ENCODE results near the gene MAN2B2. TPM values are rescaled to one million over a fixed set of nuclear protein-coding genes. Genes with fewer than 3 reads are reported as not detected.

MAN2B2 gene
- total and polyA plus RNA-seq, 7 donors, result 3.0 to 24.3 (median 18.7) TPM

DNA sequence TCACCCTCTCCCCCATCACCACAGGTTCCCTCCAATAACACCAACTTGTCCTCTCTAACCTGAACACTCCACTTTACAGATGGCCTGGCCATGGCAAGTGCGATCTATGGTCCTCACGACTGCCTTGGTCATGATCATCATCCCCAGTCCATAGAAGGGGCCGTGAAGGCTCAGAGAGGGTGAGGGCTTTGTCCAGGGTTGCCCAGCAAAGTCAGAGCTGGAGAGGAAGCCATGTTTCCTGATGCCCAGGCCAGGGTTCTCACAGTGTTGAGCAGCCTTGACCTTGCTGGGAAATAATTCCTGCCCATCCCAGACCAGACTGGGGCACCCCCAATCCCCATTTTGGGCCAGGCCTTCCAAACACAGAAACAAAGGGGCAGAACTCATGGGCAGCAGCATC lies 42.9 kb upstream of the MAN2B2 start:
- Histone ChIP-seq H3K27ac (no peak overlapping the region), H3K27me3 (peaks cover 0 to 7% (median 0%) of the 10 kb centered on the region in 3 donors), H3K36me3 (no peaks in the 10 kb centered on the region), H3K9me3 (no peaks in the 10 kb centered on the region), H3K4me3 (no peak overlapping the region), H3K4me1 (no peaks in the 10 kb centered on the region)
- intact Hi-C loops (cut with DNase I), result no loop called here
- no peak for DNase-seq
- 50 to 82% methylated on average over 3 of the region's 3 CpGs for WGBS, 2 donors
- TF ChIP-seq, protein P1, sequence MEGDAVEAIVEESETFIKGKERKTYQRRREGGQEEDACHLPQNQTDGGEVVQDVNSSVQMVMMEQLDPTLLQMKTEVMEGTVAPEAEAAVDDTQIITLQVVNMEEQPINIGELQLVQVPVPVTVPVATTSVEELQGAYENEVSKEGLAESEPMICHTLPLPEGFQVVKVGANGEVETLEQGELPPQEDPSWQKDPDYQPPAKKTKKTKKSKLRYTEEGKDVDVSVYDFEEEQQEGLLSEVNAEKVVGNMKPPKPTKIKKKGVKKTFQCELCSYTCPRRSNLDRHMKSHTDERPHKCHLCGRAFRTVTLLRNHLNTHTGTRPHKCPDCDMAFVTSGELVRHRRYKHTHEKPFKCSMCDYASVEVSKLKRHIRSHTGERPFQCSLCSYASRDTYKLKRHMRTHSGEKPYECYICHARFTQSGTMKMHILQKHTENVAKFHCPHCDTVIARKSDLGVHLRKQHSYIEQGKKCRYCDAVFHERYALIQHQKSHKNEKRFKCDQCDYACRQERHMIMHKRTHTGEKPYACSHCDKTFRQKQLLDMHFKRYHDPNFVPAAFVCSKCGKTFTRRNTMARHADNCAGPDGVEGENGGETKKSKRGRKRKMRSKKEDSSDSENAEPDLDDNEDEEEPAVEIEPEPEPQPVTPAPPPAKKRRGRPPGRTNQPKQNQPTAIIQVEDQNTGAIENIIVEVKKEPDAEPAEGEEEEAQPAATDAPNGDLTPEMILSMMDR (IDR thresholded peaks at IDR 0.05), result no peak
- TF ChIP-seq POLR2A (IDR thresholded peaks at IDR 0.05) (no peak), POLR2AphosphoS5 (IDR thresholded peaks at IDR 0.05) (no peak), EP300 (IDR thresholded peaks at IDR 0.05) (no peak)

DNA sequence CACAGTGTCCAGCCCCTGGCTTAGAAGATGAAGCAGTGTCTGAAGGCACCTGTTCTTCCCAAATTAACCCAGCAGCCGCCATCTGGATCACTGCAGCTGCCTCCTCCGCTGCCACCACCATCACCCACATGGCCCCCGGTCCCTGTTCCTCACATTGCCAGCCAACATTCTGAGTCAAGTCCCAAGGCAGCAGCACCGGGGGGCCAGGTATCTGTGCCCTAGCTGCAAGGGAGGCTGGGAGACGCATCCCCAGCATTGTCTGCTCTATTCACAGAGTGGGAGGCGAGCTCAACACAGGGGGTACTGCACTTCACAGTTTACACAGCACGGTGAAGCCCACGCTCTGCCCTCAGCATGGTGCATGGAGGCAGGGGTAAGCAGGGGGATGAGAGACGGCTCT lies 42.3 kb upstream of the MAN2B2 start:
- no peak for DNase-seq
- Histone ChIP-seq H3K27ac (no peak overlapping the region), H3K4me1 (no peaks in the 10 kb centered on the region), H3K4me3 (no peak overlapping the region), H3K36me3 (no peaks in the 10 kb centered on the region), H3K27me3 (peaks cover 0 to 11% (median 0%) of the 10 kb centered on the region in 3 donors), H3K9me3 (no peaks in the 10 kb centered on the region)
- intact Hi-C loops (cut with DNase I), result no loop called here
- 73 to 86% methylated on average over 9 of the region's 9 CpGs for WGBS, 2 donors
- no peak for TF ChIP-seq POLR2AphosphoS5 (IDR thresholded peaks at IDR 0.05)
- TF ChIP-seq, protein P1 (IDR thresholded peaks at IDR 0.05), result no peak
- TF ChIP-seq POLR2A (IDR thresholded peaks at IDR 0.05), result no peak
- no peak for TF ChIP-seq EP300 (IDR thresholded peaks at IDR 0.05)

DNA sequence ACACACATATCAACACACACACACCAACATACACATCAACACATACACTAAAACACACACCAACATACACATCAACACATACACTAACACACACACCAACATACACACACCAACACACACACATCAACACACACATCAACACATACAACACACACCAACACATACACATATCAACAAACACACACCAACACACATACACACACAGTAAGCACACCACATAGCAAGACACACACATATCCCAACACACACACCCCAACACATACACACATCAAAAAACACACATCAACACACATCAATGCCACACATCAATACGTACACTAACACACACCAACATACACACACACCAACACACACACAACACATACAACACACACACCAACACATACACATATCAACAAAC lies 40.9 kb upstream of the MAN2B2 start:
- H3K36me3 ChIP-seq, result no peaks in the 10 kb centered on the region
- 0 to 100% methylated on average over 1 of the region's 1 CpG for WGBS, 2 donors
- H3K4me3 ChIP-seq, result no peak overlapping the region
- no peak for DNase-seq
- TF ChIP-seq POLR2AphosphoS5 (IDR thresholded peaks at IDR 0.05) (no peak), EP300 (IDR thresholded peaks at IDR 0.05) (no peak), POLR2A (IDR thresholded peaks at IDR 0.05) (no peak)
- TF ChIP-seq, protein P1 (IDR thresholded peaks at IDR 0.05), result no peak
- H3K9me3 ChIP-seq, result no peaks in the 10 kb centered on the region
- intact Hi-C loops (cut with DNase I), result no loop called here
- peaks cover 0 to 25% (median 0%) of the 10 kb centered on the region in 3 donors for H3K27me3 ChIP-seq
- H3K27ac ChIP-seq, result no peak overlapping the region
- H3K4me1 ChIP-seq, result no peaks in the 10 kb centered on the region

DNA sequence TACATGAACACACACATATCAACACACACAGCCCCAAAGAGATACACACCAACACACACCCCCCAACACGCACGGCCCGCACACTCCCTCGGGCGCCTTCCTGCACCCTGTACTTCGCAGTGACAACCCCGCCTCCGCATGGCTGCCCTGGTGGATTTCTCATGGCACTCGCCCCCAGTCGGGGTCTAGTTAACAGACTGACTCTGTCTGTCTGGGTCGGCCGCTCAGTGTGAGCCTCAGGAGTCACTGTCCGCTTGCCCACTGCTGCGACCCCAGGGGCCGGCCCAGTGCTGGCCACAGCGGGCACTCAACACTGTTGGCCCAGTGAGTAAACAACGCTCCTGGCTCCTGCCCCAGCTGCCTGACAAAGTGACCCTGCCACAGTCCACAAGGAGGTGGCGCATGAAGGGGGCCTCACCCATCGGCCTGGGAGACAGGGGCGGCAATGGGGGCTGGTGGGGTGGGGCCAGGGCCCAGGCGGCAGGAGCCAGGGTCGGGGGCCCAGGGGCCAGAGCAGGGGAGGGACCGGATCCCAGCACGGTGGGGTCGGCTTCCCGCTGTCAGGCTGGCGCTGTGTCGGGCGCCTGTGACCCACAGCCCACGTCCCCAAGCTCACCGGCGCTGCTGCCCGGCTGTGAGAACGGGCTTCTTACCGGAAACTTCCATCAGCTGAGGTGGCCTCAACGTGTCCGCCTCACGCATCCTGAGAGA lies 40.2 kb upstream of the MAN2B2 start:
- peaks cover 0 to 28% (median 0%) of the 10 kb centered on the region in 3 donors for H3K27me3 ChIP-seq
- H3K4me1 ChIP-seq, result no peaks in the 10 kb centered on the region
- WGBS, 2 donors, result 89 to 92% methylated on average over 38 of the region's 38 CpGs
- DNase-seq, result no peak
- no peak overlapping the region for H3K4me3 ChIP-seq
- intact Hi-C loops (cut with DNase I), result no loop called here
- no peaks in the 10 kb centered on the region for H3K9me3 ChIP-seq
- H3K36me3 ChIP-seq, result no peaks in the 10 kb centered on the region
- H3K27ac ChIP-seq, result no peak overlapping the region
- TF ChIP-seq EP300 (IDR thresholded peaks at IDR 0.05) (no peak), POLR2AphosphoS5 (IDR thresholded peaks at IDR 0.05) (no peak), POLR2A (IDR thresholded peaks at IDR 0.05) (no peak)
- TF ChIP-seq, protein P1 (IDR thresholded peaks at IDR 0.05), result no peak

DNA sequence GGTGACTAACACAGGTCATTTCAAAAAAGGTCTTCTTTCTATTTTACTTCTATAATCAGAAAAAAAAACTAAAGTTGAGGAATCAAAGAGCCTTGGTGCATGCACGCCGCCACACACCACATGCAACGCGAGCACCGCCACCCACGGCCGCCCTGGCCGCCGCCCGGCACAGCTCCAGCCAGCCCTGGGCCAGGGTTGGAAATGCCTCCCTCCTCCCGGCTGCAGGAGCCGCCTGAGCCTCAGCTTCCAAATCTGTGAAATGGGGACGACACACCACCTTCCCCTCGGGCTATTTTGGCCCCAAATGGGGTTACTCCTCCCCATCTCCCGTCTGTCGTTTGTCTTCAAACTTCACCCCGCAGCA lies 39.7 kb upstream of the MAN2B2 start:
- no peak for DNase-seq
- Histone ChIP-seq H3K36me3 (no peaks in the 10 kb centered on the region), H3K27me3 (peaks cover 0 to 33% (median 0%) of the 10 kb centered on the region in 3 donors), H3K4me1 (no peaks in the 10 kb centered on the region), H3K9me3 (no peaks in the 10 kb centered on the region), H3K4me3 (no peak overlapping the region), H3K27ac (no peak overlapping the region)
- WGBS, 2 donors, result 90 to 91% methylated on average over 17 of the region's 17 CpGs
- TF ChIP-seq POLR2AphosphoS5 (IDR thresholded peaks at IDR 0.05) (no peak), EP300 (IDR thresholded peaks at IDR 0.05) (no peak)
- intact Hi-C loops (cut with DNase I), result no loop called here

Data from sigmoid colon (tissue), 7 donors.